Activated gamma-delta T cell treated with anti-CD3 and anti-CD28 coated beads, Interleukin-2, amount 50 U/mL, for 16 hours (primary cell): Measurements from ENCODE around the gene MTG2.
A peak's percentile ranks its signal among the peaks of the same experiment; 100 is the strongest.

Source experiments
- DNase-seq: peaks from one replicate; pipeline ENCODE4 v3.0.0-alpha.2; 2020; ENCODE audit warnings: low read depth

MTG2 gene

DNA sequence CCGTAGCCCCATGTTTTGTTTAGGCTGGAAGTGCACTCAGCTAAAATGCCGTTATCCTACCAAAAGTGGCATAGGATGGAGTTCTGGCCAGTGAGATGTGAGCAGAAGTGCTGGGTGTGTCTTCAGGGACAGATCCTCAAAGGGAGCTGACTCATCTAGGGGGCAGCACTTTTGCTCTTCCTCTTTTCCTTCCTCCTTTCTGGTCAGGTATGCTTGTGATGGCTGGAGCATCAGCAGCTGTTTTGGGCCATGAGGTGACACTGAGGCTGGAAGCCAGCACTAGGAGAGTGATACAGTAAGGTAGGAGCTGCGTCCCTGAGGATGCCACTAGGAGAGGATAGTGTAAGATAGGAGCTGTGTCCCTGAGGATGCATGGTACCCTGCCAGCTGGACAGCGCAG lies 50.9 kb downstream of the MTG2 start:
- no peak for DNase-seq

DNA sequence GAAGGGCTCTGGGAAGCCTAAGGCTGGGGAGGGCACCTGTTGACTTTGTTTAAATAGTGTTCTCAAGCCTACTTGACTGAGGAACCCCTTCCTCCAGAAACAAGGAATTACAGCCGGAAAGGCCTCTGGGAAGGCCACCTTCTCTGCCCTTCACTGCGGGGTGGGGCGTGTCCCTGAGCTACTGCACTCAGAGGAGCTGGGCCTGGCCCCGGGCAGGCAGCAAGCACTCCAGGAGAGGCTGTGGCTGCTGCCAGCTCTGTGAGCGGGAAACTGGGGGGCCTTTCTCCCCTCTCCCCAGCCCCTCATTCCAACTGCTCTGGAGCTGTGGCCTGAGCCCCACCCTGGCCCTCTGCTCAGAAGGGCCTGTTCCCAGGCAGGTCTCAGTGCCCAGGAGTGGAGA lies 51.5 kb downstream of the MTG2 start:
- DNase-seq = no peak

DNA sequence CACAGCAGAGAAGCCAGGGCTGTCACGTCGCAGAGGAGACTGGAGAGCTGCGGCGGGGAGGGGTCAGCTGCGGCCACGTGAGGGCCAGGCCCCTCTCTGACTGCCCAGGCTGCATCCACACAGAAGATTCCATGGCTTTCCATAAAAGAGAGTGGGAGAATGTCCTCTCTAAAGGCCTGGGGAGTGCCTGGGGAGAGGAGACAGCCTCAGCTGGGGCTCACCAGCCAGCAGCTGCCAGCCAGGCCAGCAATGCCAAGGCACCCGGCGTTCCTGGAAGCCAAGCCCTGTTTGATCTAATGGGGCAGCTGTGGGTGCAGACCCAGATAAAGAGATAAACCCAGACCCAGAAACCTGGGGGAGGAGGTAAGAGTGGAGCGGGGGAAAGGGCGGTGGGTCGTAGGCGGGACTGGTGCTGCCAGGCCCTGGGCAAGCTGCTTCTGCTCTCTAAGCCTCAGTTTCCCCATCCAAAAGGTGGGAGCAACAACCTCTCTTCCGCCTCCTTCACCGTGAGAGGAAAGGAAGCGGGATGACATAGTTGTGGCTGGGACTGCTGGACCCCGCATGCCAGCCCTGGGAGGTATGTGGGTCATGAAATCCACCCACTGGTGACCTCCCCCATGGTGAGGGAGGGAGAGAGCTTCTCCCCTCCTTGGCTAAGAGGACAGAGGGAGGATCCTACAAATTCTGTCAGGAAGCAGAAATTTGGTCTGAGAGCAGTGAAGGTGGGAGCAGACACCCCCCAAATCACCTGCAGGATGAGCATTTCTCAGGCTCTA lies 52.4 kb downstream of the MTG2 start:
- no peak for DNase-seq

DNA sequence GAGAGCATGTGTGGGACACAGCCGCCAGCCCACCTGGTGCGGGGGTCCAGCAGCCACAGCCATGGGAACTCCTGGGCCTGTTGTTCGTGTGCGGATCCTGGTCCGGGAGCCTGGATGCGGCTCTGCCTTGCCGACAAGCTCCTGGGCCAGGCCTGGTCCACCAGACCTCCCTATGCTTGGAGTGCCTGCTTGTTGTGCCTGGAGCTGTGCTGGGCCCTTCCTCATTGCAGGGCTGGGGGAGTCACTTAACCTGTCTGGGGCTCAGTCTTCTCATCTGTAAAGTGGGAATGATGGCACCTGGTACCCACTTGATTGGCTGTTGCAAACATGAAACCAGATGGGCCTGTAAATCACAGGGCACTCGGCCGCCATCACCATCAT lies 52.9 kb downstream of the MTG2 start:
- DNase-seq = no peak

DNA sequence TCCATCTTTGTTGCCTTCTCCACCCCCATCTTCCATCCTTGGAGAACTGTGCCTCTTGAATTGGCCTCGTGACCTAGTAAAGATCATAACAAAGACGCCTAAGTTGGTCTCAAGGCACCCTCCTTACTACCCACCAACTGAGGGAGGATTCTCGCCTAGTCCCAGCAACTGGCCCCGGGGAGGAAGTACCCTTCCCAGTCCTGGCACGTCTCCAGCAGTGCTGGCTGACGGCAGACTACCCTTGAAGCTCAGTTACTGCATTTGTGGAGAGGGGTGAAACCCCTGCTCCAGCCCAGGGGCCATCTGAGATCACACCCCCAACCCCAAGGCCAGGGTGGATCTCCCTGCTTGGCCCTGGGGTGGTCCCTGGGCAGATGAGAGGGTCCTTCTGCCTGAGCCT lies 53.4 kb downstream of the MTG2 start:
- no peak for DNase-seq

DNA sequence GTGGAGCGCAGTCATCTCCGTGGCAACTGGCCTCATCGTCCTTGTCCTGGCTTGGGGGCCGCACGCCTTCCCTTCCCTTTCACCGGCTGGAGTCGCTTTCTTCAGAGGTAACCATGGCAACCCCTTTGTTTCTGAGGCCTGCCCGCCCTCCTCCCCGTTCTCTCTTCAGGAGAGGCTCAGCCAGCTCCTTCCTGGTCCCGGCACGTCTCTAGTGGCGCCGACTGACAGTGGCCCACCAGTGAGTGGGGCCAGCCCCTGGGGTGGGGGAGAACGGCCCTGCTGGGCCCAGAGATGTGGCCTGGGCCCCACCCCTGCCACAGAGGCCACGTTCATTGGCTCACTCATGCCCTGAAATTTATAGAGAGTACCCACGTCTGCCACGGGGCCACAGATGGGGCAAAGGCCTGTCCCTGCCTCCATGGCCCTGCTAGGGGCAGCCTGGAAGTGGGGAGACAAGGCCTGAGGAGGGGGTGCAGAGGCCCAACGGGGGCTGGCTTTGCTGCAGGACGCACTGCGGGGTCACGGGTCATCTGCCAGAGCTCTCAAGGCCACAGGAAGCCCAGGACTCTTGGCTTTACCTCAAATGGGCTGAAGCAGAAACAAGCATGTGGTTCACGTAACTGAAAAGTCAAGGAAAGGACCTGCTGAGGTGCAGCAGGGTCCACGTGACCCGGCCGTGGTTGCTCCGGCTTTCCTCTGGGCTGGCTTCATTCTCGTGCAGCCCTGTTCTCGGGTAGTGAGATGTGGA lies 54.1 kb downstream of the MTG2 start:
- DNase-seq = no peak

DNA sequence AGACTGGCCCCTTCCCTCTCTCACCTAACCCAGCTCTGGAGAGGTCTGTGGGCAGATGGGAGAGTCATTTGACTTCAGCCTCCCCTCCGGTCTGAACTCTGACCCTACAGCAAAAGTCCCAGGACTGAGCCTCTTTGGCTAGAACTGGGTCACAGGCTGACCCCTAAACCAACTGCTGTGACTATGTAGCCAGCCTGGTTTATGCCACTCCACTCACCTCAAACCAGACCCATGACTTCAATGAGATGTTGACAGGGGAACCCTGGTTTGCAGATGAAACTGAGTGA lies 54.6 kb downstream of the MTG2 start:
- no peak for DNase-seq

DNA sequence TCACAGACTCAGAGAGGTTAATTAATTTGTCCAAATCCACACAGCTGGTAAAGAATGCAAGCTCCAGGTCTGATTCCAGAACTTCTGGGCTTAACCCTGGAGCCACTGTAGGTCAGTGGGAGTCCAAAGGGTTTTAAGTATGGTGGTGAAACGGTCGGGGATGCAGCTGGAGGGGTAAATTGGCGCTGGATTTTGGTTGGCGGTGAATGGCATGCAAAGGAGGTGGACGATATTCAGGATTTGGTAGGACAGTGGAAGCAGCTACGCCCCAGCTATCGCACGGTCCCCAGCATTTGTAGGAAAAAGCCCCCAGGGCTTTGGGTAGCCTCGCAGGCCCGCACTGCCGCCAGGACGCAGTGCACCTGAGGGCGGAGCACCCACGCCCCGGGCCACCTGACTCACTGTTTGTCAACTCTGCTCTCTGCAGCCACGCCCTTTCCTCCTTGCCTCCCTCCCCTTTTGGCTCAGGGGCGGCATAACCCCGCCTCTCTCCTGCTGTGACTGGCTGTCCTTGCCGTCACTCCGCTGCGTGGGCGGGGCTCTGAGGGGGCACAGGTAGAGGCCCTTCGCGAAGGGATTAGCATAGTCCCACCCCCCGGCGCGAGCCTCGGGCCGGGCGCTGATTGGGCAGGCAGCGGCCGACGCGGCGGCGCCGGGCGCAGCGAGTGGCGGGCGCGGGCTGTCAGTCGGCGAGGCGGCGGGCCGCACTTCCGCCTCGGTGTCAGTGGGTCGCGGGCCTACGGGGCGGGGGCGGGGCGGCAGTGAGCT lies 55.2 kb downstream of the MTG2 start, which contains the start of gene OSBPL2:
Gene OSBPL2 (plus strand): TSS at position 721 of the 768 bp plus-strand sequence. CDS start 17,664 bp downstream, outside the sequence.
- DNase-seq = peak; percentile 100

DNA sequence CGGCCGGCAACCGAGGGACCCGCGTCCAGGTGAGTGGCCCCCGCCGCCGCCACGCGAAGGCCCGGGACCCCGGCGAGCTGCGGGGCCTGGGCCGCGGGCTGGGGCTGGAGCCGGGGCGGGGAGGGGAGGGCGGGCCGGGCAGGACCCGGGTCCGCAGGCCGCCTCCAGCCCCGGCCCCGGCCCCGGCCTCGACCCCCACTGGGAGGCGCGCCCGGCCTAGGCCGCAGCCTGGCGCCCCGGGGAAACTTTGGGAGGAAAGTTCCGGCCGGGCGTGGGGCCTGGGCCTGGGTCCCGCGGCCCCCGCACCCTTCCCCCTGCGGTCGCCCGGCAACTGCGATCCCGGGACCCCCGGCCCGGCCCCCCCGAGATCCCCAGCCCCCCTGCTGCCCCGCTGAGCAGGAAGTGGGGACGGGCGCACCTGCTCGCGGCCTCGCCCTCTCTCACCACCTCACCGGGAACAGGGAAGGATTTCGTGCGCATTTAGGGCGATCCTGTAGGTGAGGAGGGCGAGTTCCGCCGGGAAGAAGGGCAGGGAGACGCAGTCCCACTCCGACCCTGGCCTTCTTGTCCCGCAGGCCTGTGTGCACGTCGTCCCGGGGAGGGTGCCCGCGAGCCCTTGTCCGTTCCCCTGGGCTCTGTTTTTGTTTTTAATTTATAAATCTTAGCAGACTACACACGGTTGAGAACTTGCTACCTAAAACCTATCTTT lies 55.9 kb downstream of the MTG2 start:
- DNase-seq = no peak

DNA sequence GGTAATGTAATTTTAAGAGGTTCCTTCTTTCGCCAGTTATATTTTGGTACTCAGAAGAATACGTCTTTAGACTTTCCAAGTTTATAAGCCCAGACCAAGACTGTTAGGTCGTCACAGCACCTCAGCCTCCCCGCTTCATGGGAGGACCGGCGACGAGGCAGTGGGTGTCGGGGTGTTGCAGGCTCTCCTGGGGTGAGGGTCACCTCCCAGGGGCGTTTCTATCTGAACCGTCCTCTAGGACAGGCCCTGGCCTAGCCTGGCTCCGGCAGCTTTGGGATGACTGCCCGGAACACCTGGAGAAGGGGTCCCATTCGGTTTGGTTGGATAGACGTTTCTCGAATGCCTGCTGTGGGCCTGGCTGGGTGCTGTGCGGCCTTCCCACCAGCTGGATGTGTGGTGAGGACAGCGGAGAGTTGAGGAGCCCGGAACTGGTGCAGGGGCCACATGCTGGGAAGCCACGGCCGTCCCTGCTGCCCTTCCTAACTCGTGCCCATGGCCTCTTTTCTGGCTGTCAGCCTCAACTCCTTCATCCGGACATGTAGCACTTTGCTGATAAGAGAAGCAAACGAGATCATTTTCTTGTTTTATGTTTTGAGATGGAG lies 56.6 kb downstream of the MTG2 start:
- DNase-seq = no peak

DNA sequence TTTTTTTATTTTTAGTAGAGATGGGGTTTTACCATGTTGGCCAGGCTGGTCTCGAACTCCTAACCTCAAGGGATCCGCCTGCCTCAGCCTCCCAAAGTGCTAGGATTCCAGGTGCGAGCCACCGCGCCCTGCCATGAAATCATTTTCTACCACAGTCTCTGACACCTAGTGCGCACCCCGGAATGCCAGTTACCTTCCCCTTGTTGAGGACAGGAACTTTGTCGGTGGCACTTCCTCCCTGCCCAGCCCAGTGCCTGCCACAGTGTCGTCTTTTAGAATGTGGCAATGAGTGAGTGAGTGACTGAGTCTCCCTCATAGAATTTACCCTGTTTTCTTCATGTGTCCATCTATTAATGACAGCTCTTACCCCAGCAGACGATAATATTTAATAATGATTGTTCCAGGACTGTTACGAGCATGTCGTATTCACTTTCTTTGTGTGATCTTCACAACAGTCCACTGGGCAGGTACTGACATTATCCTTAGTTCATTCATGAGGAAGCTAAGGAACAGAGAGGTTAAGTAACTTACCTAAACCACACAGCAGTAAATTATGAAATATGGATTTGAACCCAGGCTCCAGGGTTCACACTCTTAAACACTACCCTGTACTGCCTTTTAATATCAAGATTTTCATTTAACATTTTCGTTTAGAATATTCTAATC lies 57.3 kb downstream of the MTG2 start:
- no peak for DNase-seq

DNA sequence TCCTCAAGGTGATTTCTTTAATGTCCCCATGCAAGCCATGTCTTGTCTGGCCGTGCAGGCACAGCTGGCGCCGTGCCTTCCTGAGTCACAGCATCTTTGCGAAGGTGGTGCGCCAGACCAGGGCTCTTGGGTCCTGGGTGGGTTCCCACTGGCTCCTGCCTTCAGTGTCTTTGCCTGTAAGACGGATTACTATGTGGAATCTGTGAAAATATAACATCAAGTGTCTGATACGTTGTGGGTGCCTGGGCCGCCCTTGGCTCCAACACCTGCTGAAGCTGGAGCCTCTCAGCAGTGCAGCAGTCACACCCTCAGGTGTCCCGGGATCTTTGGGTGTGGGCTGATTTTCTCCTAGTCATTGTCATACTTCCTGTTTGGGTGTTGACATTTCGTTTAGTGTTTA lies 58.7 kb downstream of the MTG2 start:
- DNase-seq = no peak

DNA sequence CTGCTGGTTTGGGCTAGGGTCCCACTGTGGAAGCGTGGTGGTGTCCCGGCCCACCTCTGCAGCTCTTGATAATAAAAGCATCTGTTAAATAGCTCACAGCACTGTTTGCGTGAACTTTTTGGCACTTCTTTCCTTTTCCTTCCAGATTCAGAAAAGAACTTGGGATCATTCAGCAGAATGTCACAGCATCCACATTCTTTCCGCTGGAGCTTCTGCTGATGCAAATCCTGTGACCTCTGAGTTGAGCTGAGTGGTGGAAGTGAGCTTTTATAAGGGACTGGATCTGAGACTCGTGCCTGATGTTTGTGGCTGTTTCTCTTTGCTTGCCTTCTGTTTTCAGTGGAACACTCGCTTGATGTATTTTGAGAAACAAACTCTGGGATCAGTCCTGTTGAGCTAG lies 59.3 kb downstream of the MTG2 start:
- no peak for DNase-seq

DNA sequence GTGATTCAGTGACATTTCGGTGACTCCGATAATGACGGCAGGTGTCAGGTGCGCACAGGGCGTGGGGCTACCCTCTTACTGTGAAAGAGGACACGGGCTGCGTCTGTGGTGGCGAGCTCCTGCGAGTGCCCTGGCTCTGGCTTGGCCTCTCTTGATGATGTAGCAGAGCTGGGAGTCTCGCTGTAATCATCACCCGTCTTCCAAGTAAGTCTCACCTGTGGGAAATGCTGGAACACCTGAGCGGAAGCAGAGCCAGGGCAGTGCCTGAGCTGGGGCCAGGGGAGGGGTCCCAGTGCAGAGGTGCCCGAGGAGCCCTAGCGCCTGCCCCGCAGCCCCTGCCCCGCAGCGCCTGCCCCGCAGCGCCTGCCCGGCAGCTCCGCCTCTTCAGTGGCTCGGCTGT lies 60.3 kb downstream of the MTG2 start:
- no peak for DNase-seq

DNA sequence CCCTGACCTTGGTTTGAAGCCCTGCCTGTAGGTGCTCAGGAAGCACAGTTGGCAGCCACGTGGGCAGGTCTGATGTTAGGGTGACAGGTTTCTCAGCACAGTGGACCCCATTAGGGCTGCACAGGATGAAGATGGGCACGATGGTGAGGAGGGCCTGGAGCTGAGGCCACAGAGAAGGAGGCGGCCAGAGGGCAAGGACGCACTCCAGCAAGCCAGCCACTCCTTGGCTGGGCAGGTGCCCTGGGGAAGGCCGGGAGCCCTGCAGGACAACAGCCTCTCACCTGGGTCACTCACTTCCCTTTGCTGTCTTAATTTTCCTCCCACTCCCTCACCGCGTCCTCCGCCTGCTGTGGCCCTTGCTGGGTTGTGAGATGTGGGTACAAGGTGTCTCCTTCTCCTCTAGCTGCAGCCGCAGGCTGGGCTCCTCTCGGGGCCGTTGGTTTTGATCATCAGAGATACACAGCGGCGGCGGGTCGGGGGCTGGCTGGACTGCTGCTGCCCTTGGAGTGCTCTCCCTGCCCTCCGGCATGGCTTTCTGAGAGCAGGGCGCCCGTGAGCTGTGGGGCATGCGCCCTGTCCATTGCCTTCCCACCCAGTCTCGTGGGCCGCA lies 61.2 kb downstream of the MTG2 start:
- no peak for DNase-seq

DNA sequence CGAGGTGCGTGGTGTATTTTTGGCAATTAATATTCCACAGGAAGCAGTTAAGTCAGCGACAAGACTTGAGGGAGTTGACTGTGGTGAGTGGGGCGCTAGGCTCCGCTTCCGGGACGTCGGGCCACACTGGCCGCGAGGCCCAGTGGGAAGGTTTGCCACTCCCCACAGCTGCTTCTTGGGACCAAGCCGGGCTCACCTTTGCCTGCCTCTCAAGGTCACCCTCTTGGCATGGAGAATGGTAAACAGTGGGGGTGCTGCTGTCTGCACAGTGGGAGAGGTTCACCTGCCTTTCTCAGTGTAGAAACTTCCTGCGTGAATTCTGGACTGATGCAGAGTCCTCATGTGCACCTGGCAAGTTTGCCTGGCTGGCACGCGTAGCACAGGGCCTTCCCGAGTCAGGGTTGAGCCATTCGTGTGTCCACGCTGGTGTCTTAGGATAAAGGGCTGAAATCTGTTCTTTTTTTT lies 61.8 kb downstream of the MTG2 start:
- DNase-seq = no peak

DNA sequence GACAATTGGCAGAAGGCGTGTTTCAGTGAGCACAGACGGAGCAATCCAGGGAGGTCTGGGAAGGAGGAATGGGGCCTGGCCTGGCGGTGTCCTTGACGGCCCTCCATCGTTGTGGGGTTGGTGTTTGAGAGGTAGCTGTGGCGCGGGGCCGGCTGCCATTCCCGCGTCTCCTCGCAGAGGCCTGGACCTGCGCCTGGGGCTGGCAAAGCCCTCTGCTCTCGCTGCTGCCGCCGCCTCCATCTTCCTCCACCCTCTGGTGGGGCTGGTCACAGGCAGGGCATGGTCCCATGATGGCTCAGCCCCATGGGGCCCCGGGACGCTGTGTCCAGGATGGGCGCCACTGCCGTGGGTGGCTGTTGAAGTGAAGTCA lies 63.1 kb downstream of the MTG2 start:
- DNase-seq = no peak

DNA sequence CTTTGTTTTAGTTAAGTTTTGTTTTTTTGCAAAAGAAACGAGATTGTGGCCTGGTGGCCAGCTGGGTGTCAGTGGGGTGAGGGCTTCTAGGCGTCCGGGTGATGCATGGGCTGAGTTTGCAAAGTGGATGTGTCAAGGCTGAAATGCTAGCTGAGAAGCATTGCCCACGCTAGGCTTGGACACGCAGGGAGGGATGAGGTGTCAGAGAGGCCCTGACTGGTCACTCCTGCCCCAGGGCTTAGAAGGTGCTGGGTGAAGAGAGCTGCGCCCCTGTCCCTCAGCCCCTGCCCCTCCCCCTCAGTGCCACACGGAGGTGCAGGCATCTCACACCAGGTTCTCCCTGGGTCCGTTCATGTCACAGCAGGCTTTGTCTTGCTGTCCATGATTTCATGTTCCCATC lies 63.6 kb downstream of the MTG2 start:
- DNase-seq = no peak

DNA sequence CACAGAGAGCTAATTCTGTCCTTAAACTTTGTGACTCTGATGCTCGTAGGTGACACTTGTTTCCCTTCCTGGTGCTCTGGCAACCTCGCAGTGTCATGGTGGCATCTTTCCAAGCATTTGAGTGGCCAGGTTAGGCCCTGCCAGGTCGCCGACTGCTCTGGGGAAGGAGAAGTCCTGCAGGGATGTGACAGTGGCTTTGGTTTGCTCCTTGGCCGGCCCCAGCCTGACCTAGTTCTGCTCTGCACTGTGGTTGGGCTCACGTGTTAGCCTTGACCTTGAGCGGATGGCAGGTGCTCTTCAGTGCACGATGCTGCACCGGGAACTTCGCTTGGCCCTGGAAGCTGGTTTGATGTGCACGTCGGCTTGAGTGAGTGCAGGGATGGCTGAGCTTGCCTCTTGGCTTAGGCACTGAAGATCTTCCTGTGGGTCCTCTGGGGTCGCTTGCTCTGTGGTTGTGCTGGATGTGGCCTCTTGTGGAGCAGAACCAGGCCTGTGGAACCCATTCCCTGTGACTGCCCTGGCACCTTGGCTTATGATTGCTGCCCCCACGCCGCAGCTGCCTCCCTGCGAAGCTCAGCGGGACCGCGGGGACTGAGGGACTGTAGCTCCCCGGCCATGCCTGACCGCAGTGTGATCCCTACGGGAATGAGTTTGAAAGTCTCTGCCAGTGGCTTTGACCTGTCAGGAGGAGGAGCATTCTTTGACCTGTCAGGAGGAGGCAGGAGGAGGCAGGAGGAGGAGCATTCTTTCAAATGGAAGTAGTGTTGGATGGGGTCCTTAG lies 64.2 kb downstream of the MTG2 start:
- DNase-seq = no peak

DNA sequence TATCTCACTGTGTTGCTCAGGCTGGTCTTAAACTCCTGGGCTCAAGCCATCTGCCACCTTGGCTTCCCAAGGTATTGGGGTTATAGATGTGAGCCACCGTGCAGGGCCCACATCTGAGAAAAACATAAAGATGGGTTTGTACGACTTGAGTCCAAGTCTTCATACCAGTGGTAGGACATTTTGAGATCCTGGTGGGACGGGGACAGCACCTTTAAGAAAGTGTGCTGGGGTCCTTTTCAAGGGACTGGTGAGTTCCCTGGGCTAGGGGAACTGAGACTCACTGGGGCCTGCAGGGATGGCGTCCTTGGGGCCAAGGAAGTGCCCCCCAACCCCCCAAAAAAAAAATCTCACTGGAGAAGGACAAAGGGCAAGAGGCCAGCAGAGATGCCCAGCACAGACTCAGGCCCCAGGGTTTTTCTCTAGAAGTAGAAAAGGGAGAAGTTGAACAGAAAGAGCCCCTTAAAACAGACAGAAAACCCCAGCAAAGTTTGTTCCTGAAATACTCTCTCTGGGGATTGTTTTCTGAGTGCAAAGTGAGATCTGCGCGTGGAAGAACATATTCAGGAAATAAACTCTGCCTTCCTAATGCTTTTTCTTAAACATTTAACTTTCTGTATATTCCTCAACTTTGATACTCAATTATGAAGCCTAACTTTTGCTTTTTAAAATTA lies 66.2 kb downstream of the MTG2 start:
- no peak for DNase-seq
